Glomerular visceral epithelial cell (primary cell): ENCODE results near the gene KAT2B.

Experiments used
- DNase-seq: peaks from one replicate; pipeline ENCODE4 v3.0.0-alpha.2; 2016; ENCODE audit errors: extremely low spot score

Gene KAT2B

GRCh38 chr3:20142517-20142916, 102.3 kb downstream of the KAT2B start:
- no peak for DNase-seq

GRCh38 chr3:20143519-20143918, 103.3 kb downstream of the KAT2B start:
- DNase-seq, result no peak

- DNase-seq, result no peak
Observed at GRCh38 chr3:20145874-20146273, 105.6 kb downstream of the KAT2B start.

- no peak for DNase-seq
Observed at GRCh38 chr3:20146301-20146700, 106.1 kb downstream of the KAT2B start.

- no peak for DNase-seq
Observed at GRCh38 chr3:20147361-20147760, 107.1 kb downstream of the KAT2B start.

GRCh38 chr3:20148466-20148865, 108.2 kb downstream of the KAT2B start:
- no peak for DNase-seq

DNA sequence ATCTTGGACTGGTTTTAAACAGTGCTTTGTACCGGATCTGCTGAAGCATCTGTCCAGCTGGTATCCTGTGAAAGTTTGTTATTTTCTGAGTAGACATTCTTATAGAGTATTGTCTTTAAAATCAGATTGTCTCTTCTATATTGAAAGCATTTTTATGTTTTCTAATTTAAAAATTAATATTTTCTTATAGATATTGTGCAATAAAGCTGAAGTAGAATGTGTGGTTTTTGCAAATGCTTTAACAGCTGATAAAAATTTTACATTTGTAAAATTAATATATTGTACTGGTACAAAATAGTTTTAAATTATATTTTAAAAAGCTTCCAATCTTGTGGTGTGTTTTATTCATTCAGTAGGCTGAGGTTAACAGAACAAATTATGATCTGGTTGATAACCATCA, 113.8 kb downstream of the KAT2B start:
- no peak for DNase-seq

DNA sequence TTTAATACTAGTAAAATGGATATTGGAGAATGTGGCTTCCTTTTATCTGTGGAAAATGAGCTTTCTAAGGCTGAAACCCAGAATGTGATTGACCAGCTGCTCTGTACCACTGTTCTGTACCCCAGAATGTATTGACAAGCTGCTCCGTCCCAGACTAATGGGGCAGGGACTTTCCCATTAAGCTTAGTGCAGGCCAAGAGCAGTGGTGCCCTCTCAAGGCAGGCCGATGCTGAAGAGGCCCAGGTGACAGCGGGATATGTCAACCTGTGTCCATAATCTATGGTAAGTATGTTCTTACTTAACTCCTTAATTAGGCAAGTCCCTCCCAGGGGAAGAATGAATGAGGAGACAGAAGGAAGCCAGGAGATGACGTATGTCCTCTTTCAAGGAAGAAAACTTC, 114.7 kb downstream of the KAT2B start:
- no peak for DNase-seq

GRCh38 chr3:20160230-20160629, 120.0 kb downstream of the KAT2B start:
- no peak for DNase-seq

- no peak for DNase-seq
Observed at GRCh38 chr3:20161714-20162113, 121.5 kb downstream of the KAT2B start.

DNA sequence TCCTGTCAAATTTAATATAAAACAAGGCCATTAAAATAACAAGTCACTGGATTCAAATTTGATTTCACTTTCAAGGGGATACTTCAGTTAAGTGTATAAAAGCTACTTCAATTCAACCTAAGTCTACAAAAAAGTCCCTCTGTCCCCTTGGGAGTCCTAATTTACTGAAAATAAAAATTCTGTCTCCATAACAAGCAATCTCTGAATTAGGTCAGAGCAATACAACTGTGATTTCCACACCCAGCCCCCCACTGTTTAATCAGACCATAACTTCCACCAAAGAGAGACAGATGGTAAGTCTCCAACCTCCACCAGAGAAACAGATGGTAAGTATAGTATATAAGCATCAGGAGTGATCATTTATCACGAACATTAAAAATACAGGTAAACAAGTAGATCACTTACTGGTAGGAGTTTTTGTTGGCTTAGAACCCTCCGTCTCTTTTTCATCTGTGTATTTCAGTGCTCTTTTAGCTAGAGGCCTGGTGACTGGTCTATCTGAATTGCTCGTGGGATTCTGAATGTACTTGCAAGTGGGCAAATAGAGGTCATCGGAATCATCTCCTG, 133.7 kb downstream of the KAT2B start:
- no peak for DNase-seq

DNA sequence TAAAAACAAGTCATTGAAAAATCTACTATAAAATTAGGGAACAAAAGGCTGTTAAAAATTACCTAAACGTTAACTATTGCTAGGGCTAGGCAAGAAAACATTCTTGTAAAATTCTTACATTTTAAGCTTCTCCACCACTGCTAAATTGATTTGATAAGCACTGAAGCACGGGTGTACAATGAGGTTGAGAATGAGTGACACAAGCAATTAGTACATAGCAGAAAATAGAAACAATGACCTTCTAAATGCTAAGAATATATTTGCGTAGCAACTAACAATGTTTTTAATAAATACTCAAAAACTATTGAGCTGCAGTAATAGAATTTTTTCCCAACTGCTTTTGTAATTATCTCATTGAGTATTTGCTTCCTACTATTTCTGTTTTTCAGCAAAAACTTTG, 141.0 kb downstream of the KAT2B start:
- no peak for DNase-seq

DNA sequence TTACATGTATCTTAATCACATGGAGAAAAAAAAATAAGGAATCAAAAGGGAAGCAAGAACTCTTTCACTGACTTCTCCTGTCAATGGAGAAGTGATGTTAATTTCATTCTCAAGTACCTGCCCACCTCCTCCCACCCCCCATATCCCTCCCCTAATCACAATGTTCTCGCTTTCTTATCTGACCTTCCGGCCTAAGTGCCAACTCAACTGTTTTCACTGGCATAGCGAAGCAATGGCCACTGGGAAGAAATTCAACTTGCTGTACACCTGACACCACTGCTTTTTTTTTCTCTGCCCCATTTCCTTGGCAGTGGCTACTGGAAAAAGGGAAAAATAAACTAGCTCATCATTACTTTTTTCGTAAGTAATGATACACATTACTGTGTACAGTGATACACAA, 142.0 kb downstream of the KAT2B start:
- DNase-seq, result no peak

DNA sequence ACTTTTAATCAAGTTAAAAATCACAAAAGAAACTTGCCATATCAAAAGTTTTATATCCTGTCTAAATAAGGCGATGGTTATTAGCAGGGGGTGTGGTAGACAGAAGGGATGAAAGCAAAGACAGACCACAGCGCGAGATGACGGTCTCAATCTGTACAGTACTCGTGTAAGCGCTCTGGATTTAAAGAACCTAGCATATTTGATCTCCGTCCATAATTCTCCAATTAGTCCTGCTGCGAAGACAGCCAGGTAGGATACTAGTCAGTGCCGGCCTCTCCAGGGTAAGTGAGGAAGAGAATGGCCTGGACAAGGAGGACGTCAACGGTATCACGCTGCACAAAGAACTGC, 145.1 kb downstream of the KAT2B start:
- peak; percentile 19 for DNase-seq

- DNase-seq, result peak; percentile 97
Observed at GRCh38 chr3:20185679-20186599, 145.7 kb downstream of the KAT2B start, which contains the start of gene SGO1. TSS of gene SGO1 (minus strand) at chr3:20186206. CDS start at chr3:20184027, 2,179 bp downstream.

GRCh38 chr3:20186600-20187004, 146.4 kb downstream of the KAT2B start:
- DNase-seq, result no peak

DNA sequence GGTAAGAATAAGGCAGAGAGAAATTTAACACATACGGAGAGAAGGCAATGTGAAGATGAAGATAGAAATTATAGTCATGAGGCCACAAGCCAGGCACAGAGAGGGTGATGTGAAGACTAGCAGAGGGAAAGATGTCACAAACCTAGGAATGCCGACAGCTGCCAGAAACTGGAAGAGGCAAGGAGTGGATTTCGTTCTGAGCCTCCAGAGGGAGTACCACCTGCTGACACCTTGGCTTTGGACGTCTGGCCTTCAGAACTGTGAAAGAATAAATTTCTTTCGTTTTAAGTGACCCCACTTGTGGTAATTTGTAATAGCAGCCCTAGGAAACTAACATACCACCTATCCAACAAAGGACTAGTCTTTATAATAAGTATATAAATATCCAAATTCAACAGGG, 150.7 kb downstream of the KAT2B start:
- no peak for DNase-seq

DNA sequence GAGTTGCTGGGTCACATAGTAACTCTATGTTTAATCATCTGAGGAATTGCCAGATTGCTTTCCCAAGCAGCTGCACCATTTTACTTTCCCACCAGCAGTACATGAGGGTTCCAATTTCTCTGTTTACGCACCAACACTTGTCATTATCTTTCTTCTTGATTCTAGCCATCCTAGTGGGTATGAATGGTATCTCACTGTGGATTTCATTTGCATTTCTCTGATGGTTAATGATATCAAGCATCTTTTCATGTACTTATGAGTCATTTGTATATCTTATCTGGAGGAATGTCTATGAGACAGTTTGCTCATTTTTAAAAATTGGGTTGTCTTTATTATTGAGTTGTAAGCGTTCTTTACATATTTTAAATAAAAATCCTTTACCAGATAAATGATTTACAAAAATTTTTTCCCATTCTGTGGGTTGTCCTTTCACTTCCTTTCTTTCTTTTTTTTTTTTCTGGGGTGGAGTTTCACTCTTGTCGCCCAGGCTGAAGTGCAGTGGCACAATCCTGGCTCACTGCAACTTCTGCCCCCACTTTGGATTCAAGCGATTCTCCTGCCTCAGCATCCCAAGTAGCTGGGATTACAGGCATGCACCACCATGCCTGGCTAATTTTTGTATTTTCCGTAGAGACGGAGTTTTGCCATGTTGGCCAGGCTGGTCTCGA, 154.7 kb downstream of the KAT2B start:
- no peak for DNase-seq

- DNase-seq, result no peak
Observed at GRCh38 chr3:20197775-20198174, 157.5 kb downstream of the KAT2B start.

DNA sequence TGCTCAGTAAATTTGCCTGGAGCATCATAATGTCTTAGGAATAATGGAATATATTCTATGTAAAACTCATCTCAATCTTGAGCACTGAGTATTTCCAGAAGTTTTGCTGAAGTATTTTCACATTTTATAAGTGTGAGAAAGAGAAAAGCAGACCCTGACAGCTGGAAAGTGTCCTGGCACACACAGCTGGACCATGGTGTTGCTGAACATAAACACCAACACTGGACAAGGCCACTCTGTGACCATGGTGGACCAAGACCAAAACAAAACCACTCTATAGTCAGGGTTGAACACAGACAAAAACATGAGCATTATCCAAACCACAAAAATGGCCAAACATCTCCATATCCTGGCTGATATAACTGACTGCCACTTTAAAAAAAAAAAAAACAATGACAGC, 160.9 kb downstream of the KAT2B start:
- DNase-seq, result no peak
